ENCODE results near the gene HEPN1.

The HEPN1 gene

DNA sequence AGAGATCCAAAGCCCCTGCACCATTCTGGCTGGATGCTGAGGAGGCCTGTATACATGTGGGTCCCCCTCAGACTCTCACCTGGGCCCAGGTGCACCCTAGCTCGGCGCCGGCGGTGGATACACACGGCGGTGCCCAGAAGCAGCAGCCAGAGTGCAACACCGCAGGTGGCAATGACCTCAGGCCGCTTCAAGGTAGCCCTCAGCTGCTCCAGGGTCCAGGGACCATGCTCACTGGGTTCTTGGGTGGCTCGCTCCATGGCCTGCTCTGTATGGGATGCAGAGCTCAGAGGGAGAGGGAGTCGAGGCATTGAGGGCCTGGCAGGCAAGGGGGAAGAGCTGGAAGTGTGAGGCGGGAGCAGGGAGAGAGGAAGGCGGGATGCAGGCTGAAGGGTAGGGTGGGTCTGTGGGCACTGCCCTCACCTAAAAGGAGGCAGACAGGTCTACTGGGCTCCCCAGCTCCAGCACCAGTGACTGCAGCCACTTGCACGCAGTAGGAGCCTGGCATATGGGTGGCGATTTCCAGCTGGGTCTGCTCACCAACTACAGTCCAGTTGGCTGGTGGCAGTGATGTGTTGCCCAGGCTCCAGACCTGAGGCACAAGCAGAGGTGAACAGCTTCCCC is 25.2 kb upstream of the HEPN1 start:
- DNase-seq (ENCODE audit: low spot score), result no peak
- POLR2A ChIA-PET (ENCODE audit: low non-redundant PET), result interaction anchor here (0.6 kb wide), 1 partner anchor 17 kb away, joined by 6 read pairs; no protein-coding TSS in a partner anchor
- CTCF ChIA-PET, result interaction anchor here (0.6 kb wide), 1 partner anchor 18 kb away, joined by 3 read pairs; no protein-coding TSS in a partner anchor
- TF ChIP-seq, protein P1, sequence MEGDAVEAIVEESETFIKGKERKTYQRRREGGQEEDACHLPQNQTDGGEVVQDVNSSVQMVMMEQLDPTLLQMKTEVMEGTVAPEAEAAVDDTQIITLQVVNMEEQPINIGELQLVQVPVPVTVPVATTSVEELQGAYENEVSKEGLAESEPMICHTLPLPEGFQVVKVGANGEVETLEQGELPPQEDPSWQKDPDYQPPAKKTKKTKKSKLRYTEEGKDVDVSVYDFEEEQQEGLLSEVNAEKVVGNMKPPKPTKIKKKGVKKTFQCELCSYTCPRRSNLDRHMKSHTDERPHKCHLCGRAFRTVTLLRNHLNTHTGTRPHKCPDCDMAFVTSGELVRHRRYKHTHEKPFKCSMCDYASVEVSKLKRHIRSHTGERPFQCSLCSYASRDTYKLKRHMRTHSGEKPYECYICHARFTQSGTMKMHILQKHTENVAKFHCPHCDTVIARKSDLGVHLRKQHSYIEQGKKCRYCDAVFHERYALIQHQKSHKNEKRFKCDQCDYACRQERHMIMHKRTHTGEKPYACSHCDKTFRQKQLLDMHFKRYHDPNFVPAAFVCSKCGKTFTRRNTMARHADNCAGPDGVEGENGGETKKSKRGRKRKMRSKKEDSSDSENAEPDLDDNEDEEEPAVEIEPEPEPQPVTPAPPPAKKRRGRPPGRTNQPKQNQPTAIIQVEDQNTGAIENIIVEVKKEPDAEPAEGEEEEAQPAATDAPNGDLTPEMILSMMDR (conservative IDR thresholded peaks at IDR 0.05; ENCODE audit: low read depth), result no peak
- H3K27ac ChIP-seq, result no peak overlapping the region

DNA sequence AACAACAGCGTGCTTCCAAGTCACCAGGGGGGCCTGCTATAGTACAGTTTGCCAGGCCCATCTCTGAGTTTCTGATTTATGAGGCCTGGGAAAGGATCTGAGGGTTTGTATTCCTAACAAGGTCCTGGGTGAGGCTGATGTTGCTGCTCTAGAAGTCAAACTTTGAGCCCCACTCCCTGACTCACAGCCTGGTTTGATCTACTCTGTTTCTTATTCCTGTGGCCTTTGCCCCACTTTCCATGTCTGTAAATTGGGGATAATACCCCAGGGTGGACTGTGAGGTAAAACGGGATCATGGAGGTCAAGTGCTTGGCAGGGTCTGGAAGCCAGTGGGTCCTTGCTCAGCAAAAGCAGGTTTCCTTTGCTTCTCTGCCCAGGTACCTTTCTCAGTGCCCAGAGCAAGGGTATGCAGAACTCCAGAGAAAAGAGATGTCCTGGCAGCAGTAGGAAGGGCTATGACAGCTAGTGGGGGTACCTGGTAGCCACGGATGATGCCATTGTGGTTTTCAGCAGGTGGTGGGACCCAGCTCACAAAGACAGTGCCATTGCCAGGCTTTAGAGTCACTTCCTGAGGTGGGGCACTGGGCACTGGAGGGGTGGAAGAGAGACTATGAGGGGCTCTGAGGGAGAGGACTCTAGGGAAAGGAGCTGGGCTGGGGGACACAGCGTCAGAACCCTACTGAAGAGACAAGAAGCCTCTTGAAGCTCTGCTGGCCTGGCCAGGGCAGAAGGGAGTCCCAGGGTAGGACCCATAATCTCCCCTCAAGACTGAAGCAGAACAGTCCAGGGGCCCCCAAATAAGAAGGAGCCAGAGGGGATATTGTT is 24.2 kb upstream of the HEPN1 start:
- H3K27ac ChIP-seq, result no peak overlapping the region
- ChIA-PET CTCF (interaction anchor here (0.5 to 0.6 kb wide), 2 partner anchors 19 to 776 kb away, joined by 3 read pairs; no protein-coding TSS in a partner anchor), POLR2A (ENCODE audit: low non-redundant PET) (no interaction called here)
- no peak for DNase-seq (ENCODE audit: low spot score)
- TF ChIP-seq, protein P1 (conservative IDR thresholded peaks at IDR 0.05; ENCODE audit: low read depth), result no peak

DNA sequence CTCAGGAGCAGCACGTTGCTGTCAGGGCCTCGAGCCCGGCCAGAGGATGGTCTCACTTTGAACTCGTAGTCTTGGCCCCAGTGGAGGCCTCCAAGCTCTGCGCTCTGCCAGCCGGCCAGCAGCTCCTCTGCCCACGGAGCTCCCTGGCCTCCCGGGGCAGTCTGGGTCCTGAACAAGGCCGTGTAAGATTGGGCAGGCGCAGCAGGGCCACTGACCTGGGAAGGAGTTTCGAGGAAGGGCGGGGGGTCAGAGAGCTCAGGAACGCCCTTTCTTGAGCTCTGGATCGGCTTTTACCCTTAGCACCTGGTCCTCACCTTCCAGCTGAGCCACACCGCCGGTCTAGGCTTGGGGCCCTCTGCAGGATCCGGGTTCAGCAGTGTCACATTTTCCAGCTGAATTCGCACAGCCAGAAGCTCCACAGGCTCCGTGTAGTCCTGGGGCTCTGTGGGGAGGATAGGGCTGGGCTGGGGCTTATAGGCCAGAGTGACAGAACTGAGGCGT is 23.5 kb upstream of the HEPN1 start:
- ChIA-PET CTCF (interaction anchor here (0.5 kb wide), 1 partner anchor 775 kb away, joined by 3 read pairs; no protein-coding TSS in a partner anchor), POLR2A (ENCODE audit: low non-redundant PET) (no interaction called here)
- DNase-seq (ENCODE audit: low spot score), result no peak
- TF ChIP-seq, protein P1 (conservative IDR thresholded peaks at IDR 0.05; ENCODE audit: low read depth), result no peak
- H3K27ac ChIP-seq, result no peak overlapping the region; the same call in 1 of the 2 replicates

DNA sequence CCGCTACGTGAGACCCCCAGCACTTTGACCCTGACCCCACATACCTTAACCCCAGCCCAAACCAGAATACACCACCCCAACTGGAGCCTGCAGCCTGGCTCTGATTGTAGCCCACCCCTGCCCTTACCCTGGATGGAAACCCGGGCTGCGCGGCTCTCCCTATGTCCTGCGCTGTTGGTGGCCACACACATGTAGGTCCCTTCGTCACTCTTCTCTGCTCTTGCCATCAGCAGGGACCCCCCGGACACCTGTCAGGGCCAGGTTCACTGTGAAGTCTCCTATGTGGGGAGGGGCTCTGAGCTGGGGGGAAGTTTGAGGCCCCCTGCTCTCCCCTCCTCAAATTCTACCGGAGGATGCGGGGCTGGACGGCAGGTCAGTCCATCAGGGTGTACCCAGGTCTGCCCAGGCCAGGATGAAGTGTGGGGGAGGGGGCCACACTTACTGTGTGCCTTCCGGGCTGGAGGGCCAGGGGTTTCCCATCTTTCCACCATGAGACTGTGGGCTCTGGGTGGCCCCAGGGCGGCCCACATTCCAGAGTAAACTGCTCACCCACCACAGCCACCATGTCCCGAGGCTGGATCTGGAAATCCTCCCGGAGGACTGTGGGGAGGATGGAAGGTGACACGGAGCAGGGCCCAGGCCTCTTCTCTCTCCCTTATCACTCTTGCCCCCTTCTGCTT is 22.8 kb upstream of the HEPN1 start:
- ChIA-PET CTCF (no interaction called here), POLR2A (ENCODE audit: low non-redundant PET) (no interaction called here)
- TF ChIP-seq, protein P1 (conservative IDR thresholded peaks at IDR 0.05; ENCODE audit: low read depth), result no peak
- no peak for DNase-seq (ENCODE audit: low spot score)
- peak overlapping the region; percentile 98 for H3K27ac ChIP-seq

DNA sequence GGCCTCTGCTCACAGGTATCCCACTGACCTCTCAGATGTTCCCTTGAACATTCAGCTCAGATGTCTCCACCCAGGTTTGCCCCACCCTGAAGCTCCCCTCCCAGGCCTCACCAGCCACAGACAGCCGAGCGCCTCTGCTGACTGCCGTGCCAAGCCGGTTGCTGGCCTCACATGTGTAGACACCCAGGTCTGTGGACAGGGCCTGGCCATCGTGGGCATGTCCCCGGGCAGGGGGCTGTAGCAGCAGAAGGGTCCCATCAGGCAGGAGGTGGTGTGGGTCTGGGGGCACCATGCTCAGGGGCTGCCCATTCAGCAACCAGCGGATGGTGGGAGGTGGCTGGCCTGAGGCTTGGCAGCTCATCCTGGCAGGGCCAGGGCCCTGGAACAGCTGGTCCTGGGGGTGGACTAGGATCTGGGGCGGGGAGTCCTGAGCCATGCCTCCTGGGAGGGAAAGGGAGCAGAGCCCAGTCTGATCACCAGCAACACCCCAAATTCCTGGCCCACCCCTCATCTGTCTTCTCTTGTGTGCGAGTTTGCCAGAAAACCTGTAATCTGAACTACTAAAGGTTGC is 22.1 kb upstream of the HEPN1 start:
- POLR2A ChIA-PET (ENCODE audit: low non-redundant PET), result no interaction called here
- CTCF ChIA-PET, result interaction anchor here (0.7 kb wide), 1 partner anchor 64 kb away, joined by 3 read pairs; no protein-coding TSS in a partner anchor
- TF ChIP-seq, protein P1 (conservative IDR thresholded peaks at IDR 0.05; ENCODE audit: low read depth), result no peak
- peak overlapping the region; percentile 98 for H3K27ac ChIP-seq
- DNase-seq (ENCODE audit: low spot score), result no peak

Data from RWPE1 (cell line).